ENCODE results near the gene GPR85. TPM values are rescaled to one million over a fixed set of nuclear protein-coding genes. Genes with fewer than 3 reads are reported as not detected.
"Not testable (repeated sequence)": the region's sequence is repeated elsewhere in the genome, so short reads cannot be mapped to it uniquely, and the experiment has no call there.

Gene GPR85
- total RNA-seq, 1 experiment from 2014 or later: 2.4 TPM

- DNase-seq (ENCODE audit: low spot score): no peak
Measured at GRCh38 chr7:113084496-113085172, 2.0 kb downstream of the GPR85 start.

GRCh38 chr7:113083816-113084495, 2.7 kb downstream of the GPR85 start:
- no peak for DNase-seq (ENCODE audit: low spot score)

- no peak for DNase-seq (ENCODE audit: low spot score)
Measured at GRCh38 chr7:113083132-113083815, 3.4 kb downstream of the GPR85 start.

GRCh38 chr7:113078331-113078730, 8.3 kb downstream of the GPR85 start:
- DNase-seq (ENCODE audit: low spot score): no peak

- DNase-seq (ENCODE audit: low spot score): no peak
Measured at GRCh38 chr7:113076703-113077102, 9.9 kb downstream of the GPR85 start.

- no peak for DNase-seq (ENCODE audit: low spot score)
Measured at GRCh38 chr7:113071465-113071864, 15.2 kb downstream of the GPR85 start.

GRCh38 chr7:113062499-113062898, 24.1 kb downstream of the GPR85 start:
- no peak for DNase-seq (ENCODE audit: low spot score)

- DNase-seq (ENCODE audit: low spot score): no peak
Measured at GRCh38 chr7:113060100-113060499, 26.5 kb downstream of the GPR85 start.

- no peak for DNase-seq (ENCODE audit: low spot score)
Measured at GRCh38 chr7:113054938-113055337, 31.7 kb downstream of the GPR85 start.

GRCh38 chr7:113054272-113054671, 32.4 kb downstream of the GPR85 start:
- DNase-seq (ENCODE audit: low spot score): not testable (repeated sequence)

- not testable (repeated sequence) for DNase-seq (ENCODE audit: low spot score)
Measured at GRCh38 chr7:113049221-113049620, 37.4 kb downstream of the GPR85 start.

- DNase-seq (ENCODE audit: low spot score): no peak
Measured at GRCh38 chr7:113046453-113046852, 40.2 kb downstream of the GPR85 start.

- DNase-seq (ENCODE audit: low spot score): no peak
Measured at GRCh38 chr7:113045379-113045778, 41.2 kb downstream of the GPR85 start.

- DNase-seq (ENCODE audit: low spot score): no peak
Measured at GRCh38 chr7:113044394-113044793, 42.2 kb downstream of the GPR85 start.

GRCh38 chr7:113040849-113041248, 45.8 kb downstream of the GPR85 start:
- DNase-seq (ENCODE audit: low spot score): no peak

GRCh38 chr7:113033959-113034358, 52.7 kb downstream of the GPR85 start:
- no peak for DNase-seq (ENCODE audit: low spot score)

Other genes starting within 250 kb of the GPR85 start
- 123 and 150 TPM in 2 replicates for gene SMIM30, start 31.7 kb upstream of the GPR85 start, total RNA-seq (2014; rRNA removed; shearing (Covaris generic))

All from A172 (cell line).